GM19025 (cell line): ENCODE data around the gene ARFGAP3.
"Not testable (repeated sequence)": the region's sequence is repeated elsewhere in the genome, so short reads cannot be mapped to it uniquely, and the experiment has no call there.

Experiments used
- ATAC-seq: cut with Tn5 transposase; IDR thresholded peaks from one replicate; pipeline ENCODE4 v1.9.1; 2021; ENCODE audit warnings: mild to moderate bottlenecking, low read depth, moderate library complexity; ENCODE audit not compliant: unreplicated experiment

ARFGAP3 gene

DNA sequence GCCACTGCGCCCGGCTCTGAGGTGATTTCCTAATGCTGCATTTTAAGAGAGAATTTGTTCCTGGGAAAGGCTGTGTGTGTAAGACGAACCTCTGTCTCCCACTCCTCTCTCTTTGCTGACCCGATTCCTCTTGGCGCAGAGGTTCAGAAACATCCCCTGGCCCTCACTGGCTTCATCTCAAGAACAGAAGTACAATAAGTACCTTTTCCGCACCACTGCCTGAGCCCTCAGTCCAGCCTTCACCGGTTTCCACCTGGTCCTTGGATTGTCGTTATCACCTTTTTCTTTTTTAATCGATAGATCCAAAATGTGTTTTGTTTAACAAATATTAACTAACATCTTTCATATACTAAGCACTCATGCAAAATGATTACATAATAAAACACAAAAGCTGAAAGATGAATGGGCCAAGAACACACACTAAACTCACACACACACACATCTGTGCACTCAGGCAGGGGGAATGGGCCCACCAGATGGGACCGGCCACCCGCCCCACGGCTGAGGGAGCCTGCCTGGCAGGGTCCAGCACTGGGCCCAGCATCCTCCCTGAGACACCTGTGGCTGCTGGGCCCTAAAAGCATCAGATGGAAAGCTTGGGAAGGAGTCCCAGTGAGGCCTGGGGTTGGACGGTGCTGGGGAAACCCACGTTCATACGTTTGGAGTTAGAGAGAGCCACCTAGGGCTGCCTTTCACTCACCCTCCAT is 86.0 kb downstream of the ARFGAP3 start:
- no peak for ATAC-seq

DNA sequence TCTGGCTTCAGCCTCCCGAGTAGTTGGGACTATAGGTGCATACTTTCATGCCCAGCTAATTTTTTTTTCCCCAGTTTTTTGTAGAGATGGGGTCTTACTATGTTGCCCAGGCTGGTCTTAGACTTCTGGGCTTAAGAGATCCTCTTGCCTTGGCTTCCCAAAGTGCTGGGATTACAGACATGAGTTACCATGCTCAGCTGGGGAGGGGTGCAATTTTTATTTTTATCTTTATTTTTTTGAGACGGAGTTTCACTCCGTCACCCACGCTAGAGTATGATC is 86.7 kb downstream of the ARFGAP3 start:
- ATAC-seq: no peak

DNA sequence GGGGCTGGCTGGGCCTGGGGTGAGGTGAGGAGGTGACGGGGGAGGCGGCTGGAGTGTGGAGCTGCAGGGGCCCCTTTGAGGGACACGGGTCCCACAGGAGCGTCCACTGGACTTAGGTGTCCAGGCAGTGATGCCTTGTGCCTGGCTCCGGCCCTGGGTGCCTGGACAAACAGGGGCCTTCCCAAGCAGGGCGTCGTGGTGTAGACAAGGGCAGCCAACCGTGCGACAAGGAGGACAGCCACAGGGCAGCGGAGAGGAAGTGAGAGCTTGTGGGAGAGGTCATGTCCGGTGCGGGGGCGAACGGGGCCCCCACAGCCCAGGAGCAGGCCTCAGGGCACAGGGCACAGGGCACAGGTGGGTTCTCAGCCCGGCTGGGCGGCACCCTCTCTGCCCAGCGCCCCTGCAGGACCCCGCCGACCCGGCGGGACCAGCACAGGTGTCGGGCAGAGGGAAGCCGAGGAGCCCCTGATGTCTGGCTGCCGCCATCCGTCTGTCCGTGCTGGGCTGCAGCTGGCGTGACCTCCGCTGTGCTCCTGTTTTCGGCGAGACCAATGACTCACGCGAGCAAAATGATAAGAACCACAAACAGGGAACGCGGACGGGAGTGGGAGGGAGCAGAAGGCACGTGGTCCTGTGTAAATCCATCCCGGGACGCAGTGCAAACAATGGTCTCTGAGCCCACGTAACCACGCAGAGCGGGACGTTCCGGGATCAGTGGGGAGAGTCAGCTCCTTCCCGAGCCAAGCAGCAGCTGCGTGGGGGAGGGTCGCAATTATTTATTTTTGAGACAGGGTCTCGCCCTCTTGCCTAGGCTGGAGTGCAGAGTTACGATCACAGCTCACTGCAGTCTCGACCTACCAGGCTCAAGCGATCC is 87.3 kb downstream of the ARFGAP3 start:
- no peak for ATAC-seq

DNA sequence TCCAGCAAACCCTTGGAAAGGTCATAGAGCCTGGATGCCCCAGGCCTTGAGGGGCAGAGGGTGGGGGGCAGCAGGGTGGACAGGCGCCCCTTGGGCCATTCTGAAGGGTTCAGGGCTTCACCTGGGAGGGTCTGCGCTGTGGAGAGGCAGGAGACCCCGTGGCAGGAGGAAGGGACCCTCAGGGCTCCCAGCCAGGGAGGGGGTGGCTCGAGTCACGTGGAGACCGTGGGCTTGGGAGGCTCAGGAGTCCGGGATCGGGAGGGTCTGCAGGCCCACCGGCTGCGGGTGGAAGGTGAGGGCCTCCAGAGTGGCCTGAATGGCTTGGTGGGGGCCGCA is 87.9 kb downstream of the ARFGAP3 start:
- no peak for ATAC-seq

DNA sequence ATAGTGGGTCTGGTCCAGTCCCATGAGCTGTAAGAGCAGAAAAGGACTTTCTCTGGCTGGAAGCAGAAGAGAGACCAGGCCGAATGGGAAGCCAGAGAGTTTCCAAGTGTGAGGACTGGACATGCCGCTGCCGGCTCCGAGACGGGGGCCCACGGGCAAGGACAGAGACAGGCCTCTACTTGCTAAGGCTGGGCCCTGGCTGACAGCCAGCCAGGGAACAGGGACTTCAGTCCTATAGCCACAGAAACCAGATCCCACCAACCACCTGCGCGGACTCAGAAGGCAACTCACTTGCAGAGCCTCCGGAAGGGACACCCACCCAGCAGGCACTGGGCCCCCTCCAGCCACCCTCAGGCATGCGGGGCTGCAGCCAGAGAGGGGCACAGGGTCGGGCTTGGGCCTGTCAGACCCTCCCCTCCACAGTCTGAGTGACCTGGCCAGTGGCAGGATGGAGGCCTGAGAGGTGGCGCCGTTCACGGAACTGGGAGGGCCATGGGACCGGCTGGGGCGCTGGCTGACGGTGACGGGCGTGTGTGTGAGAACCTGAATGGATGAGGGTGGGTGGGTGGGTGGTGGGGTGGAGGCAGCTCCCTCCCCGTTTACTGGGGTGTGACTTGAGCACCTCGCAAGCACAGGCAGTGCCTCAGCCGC is 88.6 kb downstream of the ARFGAP3 start:
- ATAC-seq: no peak

DNA sequence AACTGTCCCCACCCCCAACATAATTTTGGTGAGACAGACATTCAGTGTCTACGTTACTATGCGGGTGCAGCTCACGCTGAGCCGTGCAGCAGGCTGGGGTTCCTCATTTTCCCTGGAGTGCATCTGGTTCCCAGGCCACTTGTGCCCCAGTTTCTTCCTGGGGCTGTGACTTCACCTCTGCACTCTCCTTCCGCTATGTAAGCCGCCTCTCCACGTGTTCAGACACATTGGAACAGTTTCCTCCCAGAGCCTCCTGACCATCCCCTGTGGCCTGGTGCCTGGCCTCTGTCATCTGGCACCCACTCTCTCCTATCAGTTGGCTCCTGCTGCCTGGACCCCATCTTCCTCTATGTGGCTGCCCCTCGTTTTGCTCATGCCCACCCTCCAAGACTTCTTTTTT is 90.2 kb downstream of the ARFGAP3 start:
- no peak for ATAC-seq

DNA sequence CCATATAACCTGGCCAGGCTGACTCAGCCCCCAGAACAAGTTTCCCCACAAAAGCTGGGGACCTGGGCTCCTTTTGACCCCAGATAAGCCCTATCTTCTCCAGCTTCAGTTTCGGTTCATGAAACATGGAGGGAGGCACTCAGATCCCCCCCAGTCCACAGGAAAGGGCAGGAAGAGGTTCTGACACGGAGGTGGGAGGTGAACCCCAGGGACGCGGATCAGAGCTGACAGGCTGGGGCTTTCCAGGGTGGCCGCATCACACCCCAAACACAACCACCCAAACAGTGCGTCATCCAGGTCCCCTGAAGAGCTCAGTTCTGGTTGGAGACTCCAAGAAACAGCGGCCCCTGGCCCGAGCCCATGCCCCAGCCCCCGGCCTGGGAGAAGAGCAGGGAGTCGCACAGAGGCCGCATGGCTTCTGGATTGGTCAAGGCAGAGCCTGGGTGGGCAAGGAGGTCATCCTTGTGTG is 92.1 kb downstream of the ARFGAP3 start:
- ATAC-seq: no peak

DNA sequence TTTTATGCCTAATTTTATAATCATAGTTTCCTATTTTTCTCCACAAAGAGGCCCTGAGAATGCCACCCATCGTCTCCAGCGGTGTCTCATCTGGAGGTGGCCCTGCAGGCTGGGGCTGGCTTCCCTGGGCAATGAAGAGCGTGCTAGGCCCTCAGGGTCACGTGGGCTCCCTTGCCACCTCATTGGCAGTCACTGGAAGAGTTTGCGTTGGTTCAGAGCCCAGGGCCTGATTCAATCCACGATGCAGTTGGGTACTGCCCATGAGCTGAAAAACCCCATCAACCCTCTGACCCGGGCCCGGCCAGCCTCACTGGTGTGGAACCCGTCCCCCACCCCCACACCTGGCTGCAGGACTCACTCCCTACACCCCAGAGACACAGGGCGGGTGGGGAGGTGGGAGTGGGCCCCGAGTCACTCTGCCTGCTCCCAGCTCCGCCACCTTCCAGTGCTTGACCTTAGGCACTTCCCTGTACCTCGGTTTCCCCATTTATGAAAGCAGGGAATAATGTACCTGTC is 93.0 kb downstream of the ARFGAP3 start:
- ATAC-seq: no peak

DNA sequence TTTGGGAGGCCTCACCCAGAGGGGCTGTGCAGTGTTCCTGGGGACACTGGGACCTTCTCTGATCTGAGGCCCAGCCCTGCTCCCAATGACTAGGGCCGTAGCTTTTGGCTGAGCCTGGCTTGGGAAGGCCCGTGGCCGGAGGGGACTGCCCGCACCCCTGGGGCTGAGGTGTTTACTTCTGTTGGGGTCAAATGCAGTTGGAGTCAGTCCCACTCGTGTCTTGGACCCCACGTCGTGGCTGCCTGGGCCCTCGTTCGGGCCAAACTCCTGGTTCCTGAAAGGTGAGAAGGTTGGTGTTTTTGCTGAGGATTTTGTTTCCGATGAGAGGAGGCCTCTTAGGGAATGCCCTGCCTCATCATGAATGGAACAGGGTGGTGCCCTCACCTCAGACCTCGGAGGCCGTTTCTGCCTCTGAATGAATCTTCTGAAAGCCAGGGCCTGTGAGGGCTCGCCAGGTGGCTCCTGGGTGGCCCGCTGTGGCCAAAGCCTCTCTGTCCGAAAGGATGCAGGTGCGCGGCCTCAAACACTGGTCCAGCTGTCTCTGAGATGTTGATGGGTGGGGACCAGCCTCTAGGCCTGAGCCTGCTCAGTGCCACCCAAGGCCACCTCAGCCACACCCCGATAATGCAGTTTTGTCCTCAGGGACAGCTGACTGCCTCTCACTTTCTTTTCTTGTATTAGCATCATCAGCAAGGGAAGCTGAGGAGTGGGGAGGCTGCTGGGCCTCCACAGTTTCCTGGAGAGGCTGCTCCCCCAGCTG is 96.1 kb downstream of the ARFGAP3 start:
- ATAC-seq: no peak

DNA sequence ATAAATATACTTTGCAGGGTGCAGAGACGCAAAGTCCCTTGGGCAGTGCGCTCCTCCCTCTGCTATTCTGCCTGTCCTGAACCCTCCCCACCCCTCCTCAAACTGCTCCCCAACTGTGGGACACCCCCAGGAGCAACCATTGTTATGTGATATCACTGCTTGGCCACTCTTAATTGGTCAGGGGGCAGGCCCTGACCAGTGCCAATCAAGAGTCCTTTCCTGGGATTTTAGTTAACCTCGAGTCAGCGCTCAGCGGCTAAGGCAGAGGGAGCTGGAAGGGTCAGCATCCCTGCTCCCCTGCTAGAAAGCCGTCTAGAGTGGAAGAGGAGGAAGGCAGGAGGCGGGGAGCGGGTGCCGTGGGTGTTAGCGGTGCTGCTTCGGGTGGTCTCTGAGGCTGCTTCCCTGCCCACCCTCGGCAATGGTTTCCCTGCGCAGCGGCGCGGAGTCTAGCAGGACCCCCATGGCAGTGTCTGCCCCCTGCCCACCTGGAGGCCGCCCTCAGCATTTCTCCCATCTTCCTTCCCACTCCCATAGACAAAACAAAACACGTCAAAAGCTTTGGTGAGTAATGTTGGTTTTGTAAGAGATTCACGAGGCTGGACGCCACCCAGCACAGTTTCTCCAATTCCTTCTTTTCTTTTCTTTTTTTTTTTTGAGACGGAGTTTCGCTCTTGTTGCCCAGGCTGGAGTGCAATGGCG is 98.0 kb downstream of the ARFGAP3 start:
- no peak for ATAC-seq

DNA sequence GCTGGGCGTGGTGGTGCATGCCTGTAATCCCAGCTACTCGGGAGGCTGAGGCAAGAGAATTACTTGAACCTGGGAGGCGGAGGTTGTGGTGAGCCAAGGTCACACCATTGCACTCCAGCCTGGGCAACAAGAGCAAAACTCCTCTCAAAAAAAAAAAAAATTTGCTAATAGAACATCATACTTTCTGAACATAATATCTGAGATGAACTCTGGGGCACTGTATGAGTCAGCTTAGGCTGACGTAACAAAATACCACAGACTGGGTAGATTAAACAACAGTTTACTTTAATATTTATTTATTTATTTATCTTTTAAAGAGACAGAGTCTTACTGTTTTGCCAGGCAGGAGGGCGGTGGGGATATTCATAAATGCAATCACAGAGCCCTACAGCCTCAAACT is 101.5 kb downstream of the ARFGAP3 start:
- ATAC-seq: not testable (repeated sequence)

DNA sequence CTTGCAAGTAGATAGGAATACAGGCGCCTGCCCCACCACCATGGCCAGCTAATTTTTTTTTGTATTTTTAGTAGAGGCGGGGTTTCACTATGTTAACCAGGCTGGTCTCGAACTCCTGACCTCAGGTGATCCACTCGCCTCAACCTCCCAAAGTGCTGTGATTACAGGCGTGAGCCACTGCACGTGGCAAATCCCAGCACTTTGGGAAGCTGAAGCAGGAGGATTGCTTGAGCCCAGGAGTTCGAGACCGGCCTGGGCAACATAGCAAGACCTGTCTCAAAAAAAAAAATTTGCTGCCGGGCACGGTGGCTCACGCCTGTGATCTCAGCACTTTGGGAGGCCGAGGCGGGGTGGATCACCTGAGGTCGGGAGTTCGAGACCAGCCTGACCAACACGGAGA is 102.0 kb downstream of the ARFGAP3 start:
- not testable (repeated sequence) for ATAC-seq

DNA sequence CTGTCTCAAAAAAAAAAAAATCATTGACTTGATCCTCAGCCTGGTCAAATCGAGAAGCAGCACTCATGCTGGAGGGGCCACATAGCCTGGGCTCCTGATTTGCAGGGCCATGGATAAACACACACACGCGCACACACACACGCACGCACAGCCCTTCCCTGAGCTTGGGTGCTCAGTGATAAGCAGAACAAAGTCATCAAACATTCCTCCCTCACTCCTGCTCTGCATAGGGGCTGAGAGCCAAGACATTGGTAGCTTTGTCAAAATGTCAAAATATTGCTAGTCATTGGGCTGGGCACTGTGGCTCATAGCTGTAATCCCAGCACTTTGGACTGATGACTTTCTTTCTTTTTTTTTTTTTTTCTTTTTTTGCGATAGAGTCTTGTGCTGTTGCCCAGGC is 102.4 kb downstream of the ARFGAP3 start:
- no peak for ATAC-seq

DNA sequence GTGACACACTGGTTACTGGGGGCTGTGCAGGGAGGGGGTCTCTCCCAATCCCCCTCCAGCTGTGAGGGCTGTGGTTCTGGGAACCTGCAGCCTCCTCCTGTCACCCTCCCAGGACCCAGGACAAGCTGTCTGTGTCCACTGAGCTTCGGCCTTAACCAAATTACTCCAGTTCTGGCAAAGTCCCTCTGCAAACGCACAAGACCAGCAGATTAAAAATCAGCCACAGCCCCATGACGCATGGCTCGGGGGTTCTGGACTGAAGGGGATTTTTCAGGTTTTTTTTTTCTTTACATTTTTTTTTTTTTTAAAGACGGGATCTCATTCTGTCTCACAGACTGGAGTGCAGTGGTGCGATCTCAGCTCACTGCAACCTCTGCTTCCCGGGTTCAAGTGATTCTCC is 104.2 kb downstream of the ARFGAP3 start:
- no peak for ATAC-seq

DNA sequence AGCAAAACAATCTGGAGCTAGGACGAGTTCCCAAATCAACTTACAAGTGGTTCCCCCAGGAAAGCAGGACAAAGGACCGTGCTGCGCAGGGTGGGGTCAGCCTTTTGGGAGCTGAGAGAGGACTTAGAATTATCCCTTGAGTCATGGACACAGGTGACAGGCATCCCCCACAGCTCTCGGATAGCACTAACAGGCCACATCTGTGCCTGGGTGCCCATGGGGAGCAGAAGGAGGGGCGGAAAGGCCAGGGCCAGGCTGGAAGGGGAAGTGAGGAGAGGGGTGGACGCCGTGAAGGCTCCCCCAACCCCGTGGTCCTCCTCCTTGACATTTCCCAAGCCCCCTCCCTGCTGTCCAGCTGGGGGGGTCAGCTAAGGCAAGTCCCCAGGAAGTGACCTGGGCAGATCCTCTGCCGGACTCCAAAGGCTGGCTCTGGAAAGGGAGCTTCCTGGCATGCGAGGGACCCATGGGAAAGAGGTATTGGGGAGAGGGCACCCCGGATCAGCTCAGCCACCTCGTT is 104.8 kb downstream of the ARFGAP3 start:
- no peak for ATAC-seq

DNA sequence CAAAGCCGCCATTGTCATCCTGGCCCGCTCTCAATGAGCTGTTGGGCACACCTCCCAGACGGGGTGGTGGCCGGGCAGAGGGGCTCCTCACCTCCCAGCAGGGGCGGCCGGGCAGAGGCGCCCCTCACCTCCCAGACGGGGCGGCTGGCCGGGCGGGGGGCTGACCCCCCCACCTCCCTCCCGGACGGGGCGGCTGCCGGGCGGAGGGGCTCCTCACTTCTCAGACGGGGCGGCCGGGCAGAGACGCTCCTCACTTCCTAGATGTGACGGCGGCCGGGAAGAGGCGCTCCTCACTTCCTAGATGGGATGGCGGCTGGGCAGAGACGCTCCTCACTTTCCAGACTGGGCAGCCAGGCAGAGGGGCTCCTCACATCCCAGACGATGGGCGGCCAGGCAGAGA is 106.7 kb downstream of the ARFGAP3 start:
- ATAC-seq: not testable (repeated sequence)

DNA sequence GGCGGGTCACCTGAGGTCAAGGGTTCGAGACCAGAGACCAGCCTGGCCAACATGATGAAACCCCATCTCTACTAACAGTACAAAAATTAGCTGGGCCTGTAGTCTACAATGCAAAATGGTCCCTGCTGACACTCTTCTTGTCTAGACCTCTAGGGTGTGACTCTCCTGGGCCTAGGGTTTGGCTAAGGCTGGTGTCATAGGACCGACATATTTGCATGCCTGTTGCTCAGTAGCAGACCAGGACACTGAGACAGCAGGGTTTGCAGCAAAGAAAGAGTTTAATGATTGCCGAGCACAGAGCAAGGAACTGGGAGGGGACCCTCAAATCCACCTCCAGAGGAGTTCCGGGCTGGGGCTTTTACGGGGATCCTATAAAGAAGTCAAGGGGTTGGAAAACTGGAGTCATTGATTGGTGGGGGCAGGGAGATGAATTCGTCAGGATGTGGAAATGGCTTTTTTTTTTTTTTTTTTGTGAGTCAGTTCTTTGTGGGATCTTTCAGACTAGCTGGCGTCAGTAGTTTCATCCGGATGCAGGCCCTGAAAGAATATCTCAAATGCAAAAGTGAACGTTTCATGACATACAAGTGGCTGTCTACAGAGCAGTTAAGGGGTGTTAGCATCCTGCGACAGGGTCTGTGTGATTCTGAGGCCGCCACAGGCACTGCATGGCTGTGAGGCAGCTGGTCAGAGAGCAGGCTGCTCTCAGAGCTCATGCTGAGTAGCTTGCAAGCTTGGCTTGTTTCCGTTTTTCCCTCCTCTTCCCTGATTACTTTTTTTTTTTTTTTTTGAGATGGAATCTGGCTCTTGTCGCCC is 109.2 kb downstream of the ARFGAP3 start:
- ATAC-seq: no peak
